Stimulated activated CD4-positive, alpha-beta T cell treated with anti-CD3 and anti-CD28 coated beads, Interleukin-2, amount 100 ng/mL, for 48 hours (primary cell): Measurements from ENCODE around the gene CDH24.

ENCODE experiments used
- DNase-seq, 2 donors: peaks; one replicate each; pipeline ENCODE4 v3.0.0-alpha.2; 2020

The CDH24 gene, protein sequence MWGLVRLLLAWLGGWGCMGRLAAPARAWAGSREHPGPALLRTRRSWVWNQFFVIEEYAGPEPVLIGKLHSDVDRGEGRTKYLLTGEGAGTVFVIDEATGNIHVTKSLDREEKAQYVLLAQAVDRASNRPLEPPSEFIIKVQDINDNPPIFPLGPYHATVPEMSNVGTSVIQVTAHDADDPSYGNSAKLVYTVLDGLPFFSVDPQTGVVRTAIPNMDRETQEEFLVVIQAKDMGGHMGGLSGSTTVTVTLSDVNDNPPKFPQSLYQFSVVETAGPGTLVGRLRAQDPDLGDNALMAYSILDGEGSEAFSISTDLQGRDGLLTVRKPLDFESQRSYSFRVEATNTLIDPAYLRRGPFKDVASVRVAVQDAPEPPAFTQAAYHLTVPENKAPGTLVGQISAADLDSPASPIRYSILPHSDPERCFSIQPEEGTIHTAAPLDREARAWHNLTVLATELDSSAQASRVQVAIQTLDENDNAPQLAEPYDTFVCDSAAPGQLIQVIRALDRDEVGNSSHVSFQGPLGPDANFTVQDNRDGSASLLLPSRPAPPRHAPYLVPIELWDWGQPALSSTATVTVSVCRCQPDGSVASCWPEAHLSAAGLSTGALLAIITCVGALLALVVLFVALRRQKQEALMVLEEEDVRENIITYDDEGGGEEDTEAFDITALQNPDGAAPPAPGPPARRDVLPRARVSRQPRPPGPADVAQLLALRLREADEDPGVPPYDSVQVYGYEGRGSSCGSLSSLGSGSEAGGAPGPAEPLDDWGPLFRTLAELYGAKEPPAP

DNA sequence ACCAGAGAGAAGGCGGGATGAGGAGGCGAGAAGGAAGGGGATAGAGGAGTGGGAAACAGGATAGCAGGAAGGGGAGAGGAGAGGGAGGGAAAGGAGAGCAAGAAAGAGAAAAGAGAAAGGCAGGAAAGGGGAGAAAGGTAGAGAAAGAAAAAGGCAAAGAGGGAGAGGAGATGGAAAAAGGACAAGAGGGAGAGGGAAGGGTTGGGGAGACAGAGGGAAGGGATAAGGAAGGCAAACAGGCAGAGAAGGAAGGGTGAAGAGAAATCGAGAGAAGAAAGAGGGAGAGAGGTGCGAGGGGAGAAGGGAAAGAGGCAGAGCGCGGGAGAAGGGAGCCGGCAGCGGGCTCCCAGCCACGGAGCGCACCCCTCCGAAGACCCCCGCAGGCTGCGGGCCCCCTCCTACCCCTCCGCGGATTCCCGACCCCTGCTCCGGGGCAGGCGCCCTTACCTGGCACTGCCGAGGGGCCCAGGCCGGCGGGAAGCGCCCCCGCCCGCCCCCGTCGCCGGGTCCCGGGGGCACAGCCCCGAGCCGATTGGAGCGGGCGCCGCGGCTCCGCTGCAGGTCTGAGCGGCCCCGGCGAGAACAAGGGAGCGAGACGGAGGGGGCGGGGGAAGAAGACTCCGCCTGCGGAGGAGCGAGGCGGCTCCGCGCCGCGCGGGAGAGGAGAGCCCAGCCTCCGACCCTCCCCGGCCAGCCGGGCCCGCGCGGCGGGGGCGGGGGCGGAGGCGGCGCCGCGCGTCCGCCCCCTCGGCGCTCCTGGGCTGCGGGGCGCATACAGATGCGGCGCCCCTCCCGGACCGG, at the start of gene CDH24:
Gene CDH24, minus strand, starts transcription at position 565 of the 801 bp plus-strand sequence. CDS start 1,787 bp downstream, outside the sequence.
- DNase-seq = peak; percentile 52 to 54

DNA sequence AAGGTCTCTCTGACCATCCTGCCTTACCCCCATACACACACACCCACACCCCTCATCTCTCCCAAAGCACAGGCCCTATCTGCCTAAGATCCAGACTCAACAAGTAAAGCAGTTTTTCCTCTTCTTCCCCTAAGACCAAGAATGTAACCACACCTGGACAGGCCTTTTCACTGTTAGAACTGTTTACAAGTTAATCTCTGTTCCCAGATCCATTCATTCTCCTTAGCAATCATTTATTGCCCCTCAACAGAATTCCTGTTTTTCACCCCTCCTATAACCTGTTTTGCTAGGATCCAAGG, 49.4 kb upstream of the CDH24 start:
- DNase-seq = no peak

DNA sequence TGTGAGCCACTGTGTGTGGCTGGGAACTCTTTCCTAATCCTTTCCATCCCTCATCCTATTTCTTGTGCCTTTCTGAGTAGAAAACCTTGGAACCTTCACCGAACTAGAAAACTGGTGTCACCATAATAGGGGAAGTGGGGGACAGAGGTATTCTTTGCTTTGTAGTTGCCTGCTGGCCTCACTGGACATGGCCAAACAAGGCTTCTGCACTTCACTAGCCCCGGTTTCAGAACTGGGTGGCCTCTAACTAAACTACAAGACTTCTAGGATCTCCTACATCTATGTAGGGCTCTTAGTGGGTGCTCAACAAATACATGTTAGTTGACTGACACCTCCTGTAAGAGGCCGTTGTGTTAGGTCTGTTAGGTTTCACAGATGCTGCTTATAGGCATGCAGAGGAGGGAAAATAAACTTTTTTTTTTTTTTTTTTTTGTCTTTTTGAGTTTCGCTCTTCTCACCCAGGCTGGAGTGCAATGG, 48.1 kb upstream of the CDH24 start:
- no peak for DNase-seq

DNA sequence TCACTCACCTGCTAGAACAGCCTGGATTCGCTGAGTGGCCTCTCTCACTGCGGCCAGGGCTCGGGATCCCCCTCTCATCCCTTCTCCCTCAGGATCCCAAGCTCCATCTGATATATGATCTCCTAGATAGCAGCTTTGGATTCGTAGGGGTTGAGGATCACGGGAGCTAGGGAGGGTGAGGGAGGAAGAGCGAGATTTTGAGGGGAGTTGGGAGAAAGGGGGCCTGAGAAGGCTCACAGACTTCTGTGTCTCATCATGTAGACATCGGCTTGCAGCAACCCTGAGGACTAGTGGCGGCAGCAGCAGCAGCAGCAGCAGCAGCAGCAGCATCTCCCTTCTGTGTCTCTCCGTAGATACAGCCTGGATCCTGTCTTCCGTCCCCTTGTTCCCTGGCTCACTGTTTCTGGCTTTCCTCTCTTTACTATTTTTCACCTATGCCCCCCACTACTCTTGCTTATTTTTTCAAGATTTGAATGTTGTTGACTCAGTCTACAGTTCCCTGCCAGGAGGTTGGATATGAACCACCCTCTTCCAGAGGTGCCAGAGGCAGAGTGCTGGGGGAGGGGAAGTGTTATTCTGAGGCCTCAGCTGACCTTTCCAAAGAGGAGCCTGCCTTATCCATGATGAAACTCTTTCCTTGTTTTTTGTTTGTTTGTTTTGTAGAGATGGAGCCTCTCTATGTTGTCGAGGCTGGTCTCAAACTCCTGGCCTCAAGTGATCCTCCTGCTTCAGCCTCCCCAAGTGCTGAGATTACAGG, 47.4 kb upstream of the CDH24 start, which contains the start of gene CIROP:
Gene CIROP, minus strand, starts transcription at position 399 of the 757 bp plus-strand sequence. Its CDS starts 69 bp downstream, at position 330.
- no peak for DNase-seq

DNA sequence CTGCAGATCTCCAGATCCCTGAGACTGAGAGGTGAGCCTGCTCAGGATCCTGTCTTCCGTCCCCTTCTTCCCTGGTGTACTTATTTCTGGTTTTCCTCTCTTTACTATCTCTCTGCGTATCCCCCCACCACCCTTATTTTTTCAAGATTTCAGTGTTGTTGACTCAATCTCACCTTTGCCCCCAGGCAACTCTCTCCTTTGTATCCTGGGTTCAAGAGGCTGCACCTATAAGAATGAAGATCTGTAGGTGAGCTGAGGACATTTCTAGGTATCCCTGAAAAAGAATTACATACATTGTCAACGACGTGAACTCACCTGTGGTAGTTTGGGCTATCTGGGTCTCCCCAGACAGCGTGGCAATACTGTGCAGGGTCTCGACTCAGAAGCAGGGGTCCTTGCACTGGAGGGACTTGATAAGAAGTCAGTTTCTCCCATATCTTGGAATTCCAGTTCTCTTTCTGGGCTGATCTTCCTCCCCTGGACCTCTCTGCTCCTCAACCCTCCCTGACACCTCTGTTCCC, 46.8 kb upstream of the CDH24 start:
- DNase-seq = no peak

DNA sequence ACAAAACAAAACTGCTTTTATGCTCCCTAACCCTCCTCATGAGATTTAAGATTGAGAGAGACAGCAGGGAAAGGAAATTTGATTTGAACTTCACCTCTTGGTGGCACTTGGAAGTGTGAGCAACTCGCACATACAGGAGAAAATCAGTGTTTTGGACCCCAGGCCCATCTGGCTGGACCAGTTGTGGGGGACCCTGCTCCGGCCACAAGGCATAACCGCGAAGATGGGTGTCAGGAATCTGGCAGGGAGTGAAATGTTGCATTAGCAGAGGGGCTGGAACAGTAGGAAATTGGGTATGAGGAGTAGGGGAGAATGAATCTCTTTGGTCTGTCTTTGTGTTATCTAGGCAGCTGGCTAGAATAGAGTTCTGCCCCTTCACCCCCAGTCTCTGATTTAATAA, 46.3 kb upstream of the CDH24 start:
- DNase-seq = no peak

DNA sequence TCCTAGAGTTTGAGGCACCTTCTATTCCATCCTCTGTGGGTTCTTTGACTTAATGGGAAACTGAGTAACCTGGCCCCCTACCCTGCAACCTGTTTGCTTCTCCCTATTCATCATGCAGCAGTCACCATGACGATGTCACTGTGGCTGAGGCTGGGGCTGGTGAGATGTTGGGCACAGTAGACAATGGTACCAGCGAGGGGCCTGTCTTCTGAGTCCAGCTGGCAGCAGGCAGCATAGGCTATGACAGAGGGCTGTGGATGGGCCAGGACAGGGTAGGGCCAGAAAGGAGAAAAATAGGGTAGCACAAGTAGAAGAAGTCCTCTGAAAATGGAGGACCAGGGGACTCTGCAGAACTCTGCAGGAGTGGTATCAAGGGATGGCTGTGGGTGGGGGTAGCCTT, 45.5 kb upstream of the CDH24 start:
- no peak for DNase-seq

DNA sequence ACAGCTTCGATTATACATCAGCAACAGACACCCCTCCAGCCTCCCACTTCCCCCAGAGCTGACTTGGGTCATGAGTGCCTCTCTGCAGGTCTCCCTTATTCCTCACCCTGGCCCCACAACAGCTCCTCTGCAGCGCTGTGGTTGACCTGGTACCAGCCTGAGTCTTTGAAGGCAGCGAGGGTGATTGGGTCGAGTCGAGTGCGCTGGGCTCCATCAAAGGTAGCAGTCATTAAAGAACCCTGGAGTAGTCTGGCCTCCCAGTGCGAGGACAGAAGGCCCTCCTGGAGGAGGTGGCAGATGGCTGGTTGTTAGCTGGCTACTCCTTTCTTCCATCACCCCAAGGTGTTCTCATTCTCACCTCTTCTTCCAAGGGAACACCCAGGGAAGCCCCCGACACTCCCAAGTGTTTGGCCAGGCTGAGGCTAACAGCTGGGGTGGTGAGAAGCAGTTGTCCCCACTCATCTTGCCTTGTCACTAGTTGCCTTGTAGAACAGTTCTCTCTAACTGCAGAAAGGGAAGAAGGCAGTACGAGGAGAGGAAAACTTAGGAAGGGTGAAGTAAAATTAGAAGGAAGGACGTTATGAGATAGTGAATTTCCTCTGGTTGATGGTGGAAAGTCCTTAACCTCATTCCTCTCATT, 44.8 kb upstream of the CDH24 start:
- no peak for DNase-seq

DNA sequence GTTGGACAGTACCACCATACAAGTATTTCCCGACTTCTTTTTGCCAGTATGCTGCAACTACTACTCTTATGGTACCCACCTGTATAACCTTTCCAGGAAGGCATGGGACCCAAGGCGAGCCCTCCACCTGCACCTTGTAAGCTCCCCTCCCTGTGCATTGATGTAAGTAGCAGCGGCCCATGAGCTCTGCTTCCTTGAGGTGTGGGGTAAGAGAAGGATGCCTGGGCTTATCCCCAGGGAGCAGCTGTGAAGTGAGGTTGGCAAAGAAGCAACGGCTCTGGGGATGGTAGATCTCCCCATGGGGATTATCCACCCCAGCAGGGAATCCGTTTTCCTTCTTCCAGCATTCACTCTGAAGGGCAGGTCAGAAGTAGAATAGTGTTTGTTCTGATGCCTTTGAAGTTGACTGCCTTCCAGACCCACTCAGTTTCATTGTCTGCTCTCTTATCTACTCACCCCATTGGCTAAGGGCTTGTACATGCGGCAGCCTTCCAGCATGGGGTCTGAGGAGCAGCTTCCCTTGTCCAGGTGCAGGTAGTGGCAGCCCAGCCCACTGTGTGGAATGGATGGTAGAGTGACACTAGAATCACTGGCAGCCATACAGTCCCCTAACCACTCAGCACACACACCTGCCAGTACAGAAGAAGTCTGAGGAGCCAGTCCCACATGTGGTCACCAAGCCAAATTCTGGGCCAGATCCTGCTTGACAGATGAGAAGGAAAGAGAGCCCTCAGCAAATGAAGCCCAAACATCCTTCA, 44.1 kb upstream of the CDH24 start:
- DNase-seq = no peak

DNA sequence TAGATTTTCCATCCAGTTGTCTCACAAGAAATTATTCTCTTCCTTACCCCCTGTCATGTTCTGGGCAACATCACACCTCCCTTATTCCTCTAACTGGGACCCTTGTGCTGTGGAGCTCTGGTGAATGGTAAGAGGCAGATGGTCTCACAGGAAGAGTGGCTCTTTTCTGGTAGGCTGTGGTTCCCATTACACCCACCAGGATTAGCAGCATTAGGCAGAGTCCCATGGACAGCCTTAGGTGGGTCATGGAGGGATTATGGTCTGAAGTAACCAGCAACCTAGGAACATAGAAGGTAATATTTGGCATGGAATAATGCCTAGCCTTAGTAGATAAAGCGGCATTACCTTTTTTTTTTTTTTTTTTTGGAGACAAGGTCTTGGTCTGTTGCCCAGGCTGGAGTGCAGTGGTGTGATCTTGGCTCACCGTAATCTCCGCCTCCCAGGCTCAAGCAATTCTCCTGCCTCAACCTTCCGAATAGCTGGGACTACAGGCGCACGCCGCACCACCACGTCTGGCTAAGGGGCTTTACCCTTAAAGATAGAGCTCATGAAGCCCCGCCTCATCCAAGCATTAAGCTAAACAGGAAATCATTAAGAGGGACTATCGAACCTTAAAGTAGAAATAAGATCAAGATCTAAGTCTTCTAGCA, 42.0 kb upstream of the CDH24 start:
- DNase-seq = no peak

DNA sequence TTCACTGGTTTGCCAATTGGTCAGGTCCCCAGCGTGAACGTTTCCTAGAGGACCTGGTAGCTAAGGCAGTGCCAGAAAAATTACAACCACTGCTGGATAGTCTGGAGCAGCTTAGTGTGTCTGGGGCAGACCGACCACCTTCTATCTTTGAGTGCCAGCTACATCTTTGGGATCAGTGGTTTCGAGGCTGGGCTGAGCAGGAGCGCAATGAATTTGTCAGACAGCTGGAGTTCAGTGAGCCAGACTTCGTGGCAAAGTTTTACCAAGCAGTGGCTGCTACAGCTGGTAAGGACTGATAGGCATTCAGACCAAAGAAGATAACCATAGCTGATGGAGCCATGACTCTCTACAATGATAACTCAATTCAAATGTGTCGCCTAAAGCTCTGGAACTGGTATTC, 40.5 kb upstream of the CDH24 start:
- no peak for DNase-seq

DNA sequence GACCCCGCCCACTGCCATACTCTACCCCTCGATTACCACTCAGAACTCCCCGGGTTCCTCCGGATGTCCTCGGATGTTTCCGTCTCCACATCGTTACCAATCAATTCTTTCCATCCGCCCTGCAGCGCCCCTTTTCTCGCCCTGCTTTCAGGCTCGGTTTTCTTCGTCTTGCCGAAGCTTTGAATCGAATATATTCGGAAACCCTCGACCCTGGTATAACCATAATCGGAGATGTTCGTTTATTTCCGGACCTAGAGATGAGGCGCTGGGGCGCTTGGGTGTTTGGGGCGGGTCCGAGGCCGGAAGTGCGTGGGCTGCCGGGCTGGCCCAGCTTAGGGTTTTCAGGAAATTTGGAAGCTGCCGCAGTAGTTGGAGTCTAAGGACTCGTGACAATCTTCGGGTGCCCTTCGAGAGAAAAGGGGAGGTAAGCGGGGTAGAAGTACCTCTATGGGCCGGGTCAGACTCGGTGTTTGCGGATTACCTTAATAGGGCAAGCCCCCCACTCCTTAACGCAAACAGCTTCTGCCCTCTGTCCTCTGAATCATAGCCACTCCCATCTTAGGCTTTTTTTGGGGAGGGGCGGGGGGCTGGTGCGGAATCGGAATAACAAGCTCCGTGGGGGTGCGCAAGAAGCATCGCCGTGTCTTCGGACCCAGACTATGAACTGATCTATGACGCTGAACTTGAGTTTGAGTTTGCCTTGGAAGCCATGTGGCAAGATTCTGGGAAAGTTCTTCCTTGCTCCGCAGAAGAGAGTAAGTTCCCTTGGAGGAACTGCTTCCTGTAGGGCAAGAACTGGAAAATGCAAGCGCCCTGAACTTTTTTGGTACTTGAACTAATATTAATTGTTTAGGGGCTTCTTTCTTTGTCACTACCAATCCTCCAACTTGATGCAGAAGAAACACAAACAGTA, 38.1 kb upstream of the CDH24 start, which contains the start of gene C14orf119:
Gene C14orf119, plus strand, starts transcription at position 310 of the 913 bp plus-strand sequence. CDS start 2,154 bp downstream, outside the sequence.
- DNase-seq = peak in 1 of 2 donors; percentile 99

DNA sequence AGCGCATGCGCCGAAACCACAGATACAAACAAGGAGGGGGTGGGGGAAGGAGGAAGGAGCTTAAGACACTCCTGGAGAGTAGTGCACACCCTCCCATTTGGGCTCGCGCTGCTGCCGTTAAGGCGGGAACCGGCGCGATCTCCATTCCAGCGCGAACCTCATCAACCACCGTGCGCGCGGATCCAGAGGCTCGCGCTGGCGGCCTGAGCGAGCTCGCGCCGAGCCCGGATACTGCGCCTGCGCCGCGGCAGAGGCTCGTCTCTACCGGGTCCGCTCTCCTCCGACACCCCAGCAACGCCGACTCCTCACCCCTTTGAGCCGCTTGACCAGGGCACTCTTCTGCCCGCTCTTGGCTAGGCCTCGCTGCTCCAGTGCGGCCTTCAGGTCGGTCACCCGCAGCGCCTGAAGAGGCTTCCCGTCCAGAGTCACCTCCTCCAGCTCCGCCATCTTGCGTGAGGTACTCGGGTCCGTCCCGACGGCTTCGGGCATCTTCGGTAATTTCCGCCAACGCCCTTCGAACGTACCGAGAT, 37.4 kb upstream of the CDH24 start, which contains the start of gene ACIN1:
Gene ACIN1, minus strand, starts transcription at position 471 of the 530 bp plus-strand sequence. Its CDS starts 24 bp downstream, at position 447.
- DNase-seq = peak; percentile 65 to 99

DNA sequence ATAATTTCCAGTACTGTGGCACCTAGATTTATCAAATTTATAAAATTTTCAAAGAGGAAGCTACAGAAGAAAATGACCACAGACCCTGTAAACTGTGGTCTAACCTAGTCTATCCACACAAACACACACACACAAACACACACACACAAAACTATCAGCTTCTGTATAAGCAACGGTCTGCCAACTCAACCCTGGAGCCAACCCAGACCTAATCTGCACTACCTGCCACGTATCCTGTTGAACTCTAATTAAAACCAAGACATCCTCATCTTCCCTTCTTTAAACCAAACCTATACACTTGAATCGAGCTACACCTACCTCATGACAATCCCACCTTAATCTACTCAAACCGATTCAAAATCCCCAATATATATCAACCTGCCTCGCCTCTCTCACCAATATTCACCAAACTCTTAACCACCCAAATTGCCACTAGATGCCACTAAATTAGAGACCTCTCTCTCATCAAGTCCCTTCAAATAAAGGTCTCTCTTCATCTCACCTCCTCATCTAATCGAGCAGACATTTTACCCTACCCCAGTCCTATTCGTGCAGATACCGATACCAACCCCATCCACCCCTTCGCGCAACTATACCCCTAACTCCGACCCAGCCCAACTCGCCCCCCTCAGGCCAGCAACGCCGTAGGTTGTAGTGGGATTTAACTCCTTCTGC, 36.8 kb upstream of the CDH24 start:
- no peak for DNase-seq

DNA sequence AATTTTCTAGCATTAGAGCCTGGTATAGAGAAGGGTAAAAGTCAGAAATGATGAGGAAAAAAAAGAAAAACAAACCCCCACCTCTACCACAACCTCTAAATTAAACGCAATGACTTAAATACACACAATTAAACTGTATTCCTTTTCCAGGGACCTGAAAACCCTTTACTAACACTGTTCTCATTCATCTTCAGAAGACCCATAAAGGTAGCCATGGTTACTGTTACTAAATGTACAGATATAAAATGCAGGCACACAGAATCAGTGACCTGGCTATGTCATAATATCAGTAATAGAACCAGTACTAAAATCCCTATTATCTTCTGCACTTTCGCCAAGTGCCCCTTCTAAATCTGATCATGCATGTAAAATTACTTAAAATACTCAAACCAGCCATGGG, 36.2 kb upstream of the CDH24 start:
- DNase-seq = no peak

DNA sequence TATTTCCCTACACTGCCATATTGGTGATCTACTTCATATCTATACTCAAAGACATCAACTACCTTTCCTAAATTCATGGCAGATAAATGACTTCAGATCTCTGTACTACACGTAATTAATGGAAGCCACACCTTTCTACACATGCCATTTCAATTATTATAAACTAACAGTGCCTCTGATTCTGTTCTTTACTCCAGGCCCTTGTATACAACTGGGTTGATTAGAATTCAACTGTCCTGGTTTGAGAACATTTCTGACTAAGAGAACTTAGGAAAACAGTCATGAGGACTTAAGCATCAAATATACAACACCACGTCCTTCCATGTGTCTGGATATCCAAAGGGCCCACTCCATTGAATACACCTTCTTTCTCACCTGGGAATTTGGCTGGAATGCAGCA, 35.8 kb upstream of the CDH24 start:
- no peak for DNase-seq

DNA sequence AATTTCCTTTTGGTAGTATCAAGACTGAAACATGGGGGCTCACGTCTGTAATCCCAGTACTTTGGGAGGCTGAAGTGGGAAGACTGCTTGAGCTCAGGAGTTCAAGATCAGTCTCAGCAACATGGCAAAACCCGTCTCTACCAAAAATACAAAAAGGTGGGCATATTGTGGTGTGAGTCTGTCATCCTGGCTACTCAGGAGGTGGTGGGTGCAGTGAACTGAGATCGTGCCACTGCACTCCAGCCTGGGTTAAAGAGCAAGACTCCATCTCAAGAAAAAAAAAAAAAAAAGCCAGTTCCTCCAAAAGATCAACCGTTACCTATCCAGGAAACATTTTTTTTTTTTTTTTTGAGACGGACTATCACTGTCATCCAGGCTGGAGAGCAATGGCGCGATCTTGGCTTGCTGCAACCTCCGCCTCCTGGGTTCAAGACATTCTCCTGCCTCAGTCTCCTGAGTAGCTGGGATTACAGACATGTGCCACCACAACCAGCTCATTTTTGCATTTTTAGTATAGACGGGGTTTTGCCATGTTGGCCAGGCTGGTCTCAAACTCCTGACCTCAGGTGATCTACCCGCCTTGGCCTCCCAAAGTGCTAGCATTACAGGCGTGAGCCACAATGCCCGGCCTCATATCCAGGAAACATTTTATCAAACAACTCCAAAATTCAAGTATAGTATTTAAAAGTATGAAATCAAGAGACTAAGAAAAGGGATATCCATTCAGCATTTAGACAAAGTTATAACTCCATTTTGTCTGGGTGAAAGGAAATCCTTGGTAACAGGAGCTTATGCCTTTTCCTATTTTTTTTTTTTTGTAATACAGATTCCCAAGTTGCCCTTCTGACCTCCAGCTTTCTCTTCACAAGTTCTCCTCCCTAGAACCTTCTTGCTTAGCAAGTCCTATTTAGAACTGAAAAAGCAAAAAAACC, 34.2 kb upstream of the CDH24 start:
- DNase-seq = no peak
